Panc1 (cell line): ENCODE results near the gene LOXL3.

Experiments used
- CTCF ChIP-seq: fragments of 450-650 bp; IDR thresholded peaks from 2 replicates; pipeline ENCODE4 v1.5.1; 2017; ENCODE audit warnings: mild to moderate bottlenecking
- REST ChIP-seq, 2 experiments: IDR thresholded peaks; 2 replicates each; pipeline ENCODE4 v1.6.1; 2011 to 2012; ENCODE audit warnings: low read depth in 2 of 2, control low read depth in 1 of 2, low read length in 1 of 2, mild to moderate bottlenecking in 1 of 2, moderate library complexity in 1 of 2; ENCODE audit not compliant: insufficient read depth in 1 of 2
- SIN3A ChIP-seq: IDR thresholded peaks from 2 replicates; pipeline ENCODE4 v1.6.1; 2012; ENCODE audit warnings: low read depth, mild to moderate bottlenecking, low read length, moderate library complexity, borderline replicate concordance; ENCODE audit not compliant: insufficient read depth

GRCh38 chr2:74583504-74583903 is 29.8 kb upstream of the LOXL3 start:
- TF ChIP-seq SIN3A, result no peak
- no peak for TF ChIP-seq CTCF
- TF ChIP-seq REST (IDR thresholded peaks at IDR 0.05; ENCODE audit: insufficient read depth in 1 of 2, low read depth in 2 of 2, low read length in 1 of 2), result no peak
